Kidney epithelial cell (primary cell): ENCODE data around the gene GSX2. TPM values are rescaled to one million over a fixed set of nuclear protein-coding genes. Genes with fewer than 3 reads are reported as not detected.
A peak's percentile ranks its signal among the peaks of the same experiment; 100 is the strongest.

Source experiments
- DNase-seq: peaks from one replicate; pipeline ENCODE4 v3.0.0-alpha.2; 2010; ENCODE audit warnings: low read depth
- H3K27me3 ChIP-seq: 2 replicates; pipeline ENCODE4 v1.6.0; 2011; ENCODE audit warnings: low read length; ENCODE audit not compliant: control insufficient read depth, insufficient read depth
- H3K36me3 ChIP-seq: 2 replicates; pipeline ENCODE4 v1.5.1; 2011; ENCODE audit warnings: low read length; ENCODE audit not compliant: control insufficient read depth, insufficient read depth
- H3K4me3 ChIP-seq: 2 replicates; pipeline ENCODE4 v1.5.1; 2011; ENCODE audit warnings: low read depth, mild to moderate bottlenecking, control low read depth, low read length
- CTCF ChIP-seq: IDR thresholded peaks from 2 replicates; pipeline ENCODE4 v1.5.1; 2011; ENCODE audit warnings: mild to moderate bottlenecking, moderate library complexity, low read length, control low read depth, inconsistent platforms; ENCODE audit not compliant: insufficient read depth, poor library complexity, severe bottlenecking
- total RNA-seq: library from RNA; depleted of rRNA; stranded (reverse); fragments of >200 nt; gene quantifications from 2 replicates; pipeline ENCODE4 v1.2.3, GENCODE V29; 2015

GSX2 gene
- total RNA-seq, 1 donor from 2014 or later, result not detected

DNA sequence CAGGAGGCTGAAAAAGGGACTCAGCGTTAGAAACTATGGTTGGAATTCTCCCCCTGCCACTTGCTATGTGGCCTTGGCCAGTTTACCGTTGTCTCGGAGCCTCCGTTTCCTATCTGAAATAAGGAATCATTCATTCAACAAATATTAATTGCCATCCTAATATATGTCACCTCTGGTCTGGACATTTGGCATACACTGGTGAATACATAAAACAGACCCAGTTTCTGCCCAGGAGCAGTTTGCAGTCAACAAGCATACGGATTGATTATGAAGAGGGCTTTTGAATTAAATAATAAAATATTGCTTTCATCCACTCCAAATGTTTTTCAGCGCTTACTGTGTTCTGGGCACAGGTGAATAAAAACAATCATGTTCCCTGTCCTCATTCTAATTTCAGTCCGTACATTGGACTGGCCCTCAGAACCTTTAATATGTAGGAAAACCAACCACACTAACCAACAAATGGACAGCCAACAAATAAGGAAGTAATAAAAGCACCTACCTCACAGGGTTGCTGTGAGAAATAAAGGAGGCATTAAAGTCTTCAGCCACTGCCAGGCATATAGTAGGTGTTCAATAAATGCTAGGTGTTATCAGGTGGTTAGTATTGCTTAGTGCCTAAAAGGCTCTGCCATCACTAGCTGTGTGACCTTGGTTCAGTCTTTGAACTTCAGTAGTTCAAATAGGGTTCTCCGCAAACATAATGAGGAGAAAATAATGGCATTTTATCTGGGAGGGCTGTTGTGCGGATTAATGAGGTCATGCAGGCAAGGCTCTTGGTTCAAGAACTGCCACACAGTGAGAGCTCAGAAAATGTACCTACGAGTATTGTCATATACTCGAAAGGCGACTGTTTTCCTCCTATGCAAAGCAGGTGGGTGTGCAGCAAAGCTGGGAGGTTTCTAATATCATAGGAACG is 7.3 kb upstream of the GSX2 start:
- no peak for TF ChIP-seq CTCF
- Histone ChIP-seq H3K27me3 (peaks cover 54% of the 10 kb centered on the region), H3K4me3 (peak overlapping the region; percentile 46), H3K36me3 (no peaks in the 10 kb centered on the region)
- DNase-seq, result no peak

DNA sequence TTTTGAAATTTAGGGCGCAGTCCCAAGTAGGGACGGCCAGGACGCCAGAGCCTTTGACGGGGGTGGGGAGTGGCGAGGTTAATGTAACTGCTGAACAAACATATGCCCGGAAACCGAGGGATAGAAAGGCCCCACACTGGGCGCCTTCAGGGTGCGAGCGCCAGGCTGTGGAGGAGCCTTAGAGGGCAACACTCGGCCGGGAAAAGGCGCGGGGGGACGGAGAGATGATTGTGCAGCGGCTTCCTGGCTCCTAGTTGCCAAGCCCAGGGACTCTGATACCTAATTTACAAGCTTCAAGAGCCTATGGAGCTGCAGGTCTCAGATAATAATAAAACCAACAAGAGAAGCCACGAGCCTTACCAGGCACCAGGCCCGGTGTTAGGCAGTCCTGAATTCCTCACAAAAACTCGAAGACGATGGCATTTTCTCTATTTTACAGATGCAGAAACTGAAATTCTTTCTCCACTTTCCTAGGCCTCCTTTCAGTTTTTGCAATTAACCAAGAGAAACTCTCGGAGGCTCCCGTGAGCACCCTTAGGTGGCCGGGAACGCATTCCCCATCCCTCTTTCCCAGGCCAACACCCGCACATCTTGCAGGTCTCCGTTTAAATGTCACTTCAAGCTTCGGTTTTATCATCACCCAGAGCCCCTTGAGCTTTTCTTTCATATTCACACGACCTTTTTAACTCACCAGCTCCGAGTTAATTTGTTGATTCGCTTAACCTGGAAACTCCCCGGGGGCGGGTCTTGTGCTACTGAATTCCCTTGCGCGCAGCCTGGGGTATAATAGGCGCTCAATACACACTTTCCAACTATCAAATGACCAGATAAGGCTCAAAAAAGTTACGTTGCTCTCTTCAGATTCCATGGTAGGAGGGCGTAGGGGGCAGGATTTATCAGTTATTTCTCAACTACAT is 6.4 kb upstream of the GSX2 start:
- TF ChIP-seq CTCF, result no peak
- no peaks in the 10 kb centered on the region for H3K36me3 ChIP-seq
- H3K4me3 ChIP-seq, result no peak overlapping the region
- H3K27me3 ChIP-seq, result peaks cover 62% of the 10 kb centered on the region
- DNase-seq, result no peak

- H3K4me3 ChIP-seq, result no peak overlapping the region
- no peaks in the 10 kb centered on the region for H3K36me3 ChIP-seq
- no peak for TF ChIP-seq CTCF
- no peak for DNase-seq
- H3K27me3 ChIP-seq, result peaks cover 70% of the 10 kb centered on the region
Observed at GRCh38 chr4:54094451-54094850, 5.5 kb upstream of the GSX2 start.

DNA sequence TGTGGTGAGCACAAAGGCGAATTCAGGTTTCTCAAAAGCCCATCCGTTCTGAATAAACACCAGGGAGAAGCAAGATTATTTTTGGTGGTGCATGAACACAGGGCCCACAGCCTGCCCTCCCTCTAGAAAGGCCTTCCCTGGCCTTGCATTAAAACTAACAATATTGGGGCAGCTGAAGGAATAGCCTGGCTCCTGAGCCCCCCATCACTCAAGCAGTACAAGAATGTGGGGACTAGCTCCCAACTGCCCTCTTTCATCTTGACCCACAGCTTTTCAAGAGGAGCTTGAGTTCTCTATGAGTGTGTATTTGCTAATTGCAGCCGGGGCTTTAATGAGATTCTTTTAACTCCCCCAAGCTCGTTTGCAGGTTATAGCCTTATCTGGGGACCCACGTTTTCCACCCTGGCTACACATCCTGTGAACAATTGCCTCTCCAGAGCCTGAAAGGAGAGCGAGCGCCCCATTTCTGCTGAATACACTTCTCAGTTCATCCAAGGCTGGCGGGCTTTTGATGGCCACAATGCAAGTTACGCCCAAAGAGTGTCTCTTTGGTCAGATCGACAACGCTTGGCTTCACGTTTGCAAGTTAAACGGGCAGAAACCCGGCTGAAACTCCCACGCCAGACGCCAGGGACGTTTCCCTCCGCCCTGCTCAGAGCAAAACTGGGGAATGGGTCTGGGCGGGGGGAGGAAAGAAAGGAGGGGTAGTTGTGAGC is 4.7 kb upstream of the GSX2 start:
- Histone ChIP-seq H3K36me3 (no peaks in the 10 kb centered on the region), H3K4me3 (no peak overlapping the region), H3K27me3 (peaks cover 79% of the 10 kb centered on the region)
- no peak for DNase-seq
- no peak for TF ChIP-seq CTCF

- no peak overlapping the region for H3K4me3 ChIP-seq
- no peak for TF ChIP-seq CTCF
- H3K36me3 ChIP-seq, result no peaks in the 10 kb centered on the region
- H3K27me3 ChIP-seq, result peaks cover 90% of the 10 kb centered on the region
- no peak for DNase-seq
Observed at GRCh38 chr4:54096295-54096962, 3.5 kb upstream of the GSX2 start.
